Loucy (cell line): ENCODE measurements around the gene ZBED1.

ENCODE experiments used
- H2AFZ ChIP-seq: fragments of 200-600 bp; sonication (generic); 2 replicates; pipeline ENCODE4 v1.6.0; 2016; ENCODE audit warnings: antibody characterized with exemption, mild to moderate bottlenecking, low read length, moderate library complexity
- H3F3A ChIP-seq: fragments of 200-600 bp; 2 replicates; pipeline ENCODE4 v1.6.0; 2016; ENCODE audit warnings: antibody characterized with exemption, low read depth, mild to moderate bottlenecking
- H3K27me3 ChIP-seq: fragments of 200-600 bp; sonication (generic); 2 replicates; pipeline ENCODE4 v1.6.1; 2014; ENCODE audit warnings: low read length, mild to moderate bottlenecking; ENCODE audit not compliant: insufficient read depth, poor library complexity, severe bottlenecking
- H3K36me3 ChIP-seq: fragments of 200-600 bp; sonication (generic); 2 replicates; pipeline ENCODE4 v1.6.1; 2016; ENCODE audit warnings: low read length; ENCODE audit not compliant: insufficient read depth
- H3K4me1 ChIP-seq: fragments of 200-600 bp; sonication (generic); 2 replicates; pipeline ENCODE4 v1.5.1; 2014; ENCODE audit warnings: low read length, mild to moderate bottlenecking; ENCODE audit not compliant: insufficient read depth, poor library complexity, severe bottlenecking
- H3K4me2 ChIP-seq: fragments of 200-600 bp; sonication (generic); 2 replicates; pipeline ENCODE4 v1.6.0; 2014; ENCODE audit warnings: antibody characterized with exemption, low read length, low read depth, mild to moderate bottlenecking; ENCODE audit not compliant: poor library complexity, severe bottlenecking
- H3K4me3 ChIP-seq: fragments of 200-600 bp; sonication (generic); 2 replicates; pipeline ENCODE4 v1.5.1; 2014; ENCODE audit warnings: low read length, mild to moderate bottlenecking, mixed read lengths; ENCODE audit not compliant: poor library complexity, severe bottlenecking
- H3K79me2 ChIP-seq: fragments of 200-600 bp; sonication (generic); 2 replicates; pipeline ENCODE4 v1.6.1; 2014; ENCODE audit warnings: low read length; ENCODE audit not compliant: insufficient read depth
- H3K9ac ChIP-seq: fragments of 200-600 bp; sonication (generic); 2 replicates; pipeline ENCODE4 v1.6.0; 2014; ENCODE audit warnings: mild to moderate bottlenecking, low read depth, low read length, moderate library complexity; ENCODE audit not compliant: poor library complexity, severe bottlenecking
- H3K9me2 ChIP-seq: fragments of 200-600 bp; sonication (generic); replicated peaks from 2 replicates; pipeline ENCODE4 v1.6.1; 2016; ENCODE audit warnings: low read depth, low read length, mixed read lengths
- H3K9me3 ChIP-seq: fragments of 200-600 bp; sonication (generic); 2 replicates; pipeline ENCODE4 v1.6.1; 2014; ENCODE audit warnings: mild to moderate bottlenecking, antibody characterized with exemption, low read length, low read depth; ENCODE audit not compliant: insufficient read depth
- H4K20me1 ChIP-seq: fragments of 200-600 bp; sonication (generic); 2 replicates; pipeline ENCODE4 v1.6.0; 2014; ENCODE audit warnings: antibody characterized with exemption, low read length, mild to moderate bottlenecking; ENCODE audit not compliant: insufficient read depth, poor library complexity, severe bottlenecking
- CTCF ChIP-seq: fragments of 200-600 bp; sonication (generic); conservative IDR thresholded peaks from 2 replicates; pipeline ENCODE4 v1.5.1; 2014; ENCODE audit warnings: mild to moderate bottlenecking, antibody characterized with exemption, low read length
- EZH2phosphoT487 ChIP-seq: fragments of 200-600 bp; IDR thresholded peaks from 2 replicates; pipeline ENCODE4 v1.6.1; 2018; ENCODE audit warnings: antibody characterized with exemption, mild to moderate bottlenecking, moderate library complexity, borderline replicate concordance

ZBED1 gene

DNA sequence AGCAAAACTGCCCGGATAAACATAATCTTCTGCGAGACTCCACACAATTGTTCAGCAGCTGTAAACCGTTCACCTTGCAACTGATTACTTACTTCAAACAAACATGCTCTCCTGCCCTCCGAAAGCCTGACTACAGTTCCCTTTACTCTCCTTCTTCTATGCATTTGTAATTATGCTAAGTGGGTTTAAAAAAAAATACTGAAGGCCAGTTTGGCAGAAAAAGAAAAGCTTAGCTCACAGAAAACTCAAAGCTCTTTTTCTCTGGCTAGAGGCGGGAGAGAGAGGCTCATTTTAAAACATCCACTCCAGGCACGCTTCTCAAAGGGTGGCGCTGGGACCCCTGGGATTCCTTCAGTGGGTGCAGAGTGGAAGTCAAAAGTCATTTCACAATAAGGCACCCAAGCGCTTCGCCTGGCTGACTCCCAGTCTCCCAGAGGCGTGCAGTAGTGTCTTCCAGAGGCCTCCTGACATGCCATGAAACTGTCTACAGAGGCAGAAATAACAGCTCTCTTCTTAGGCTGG is 1.9 kb downstream of the ZBED1 start:
- H4K20me1 ChIP-seq = peaks cover 16% of the 10 kb centered on the region
- H3K27me3 ChIP-seq = no peaks in the 10 kb centered on the region
- H3K79me2 ChIP-seq = peaks cover 36% of the 10 kb centered on the region
- H3K36me3 ChIP-seq = no peaks in the 10 kb centered on the region
- peaks cover 14% of the 10 kb centered on the region for H3K4me1 ChIP-seq
- peak overlapping the region; percentile 85 for H3K4me3 ChIP-seq
- H2AFZ ChIP-seq = no peak overlapping the region
- peak overlapping the region; percentile 87 for H3K4me2 ChIP-seq
- no peaks in the 10 kb centered on the region for H3K9me3 ChIP-seq
- TF ChIP-seq EZH2phosphoT487 = no peak
- no peak for TF ChIP-seq CTCF
- H3K9me2 ChIP-seq = no peaks in the 10 kb centered on the region
- H3K9ac ChIP-seq = peak overlapping the region; percentile 84
- no peaks in the 10 kb centered on the region for H3F3A ChIP-seq

GRCh38 chrX:2497961-2498780 is 2.6 kb downstream of the ZBED1 start:
- Histone ChIP-seq H3K4me1 (peaks cover 14% of the 10 kb centered on the region), H3K4me3 (peak overlapping the region; percentile 85), H3F3A (no peaks in the 10 kb centered on the region), H3K4me2 (peak overlapping the region; percentile 87), H2AFZ (no peak overlapping the region), H3K27me3 (no peaks in the 10 kb centered on the region), H3K9me2 (no peaks in the 10 kb centered on the region), H3K9me3 (no peaks in the 10 kb centered on the region), H4K20me1 (peaks cover 16% of the 10 kb centered on the region), H3K79me2 (peaks cover 36% of the 10 kb centered on the region), H3K9ac (peak overlapping the region; percentile 84), H3K36me3 (no peaks in the 10 kb centered on the region)
- TF ChIP-seq EZH2phosphoT487 = no peak
- TF ChIP-seq CTCF = no peak

DNA sequence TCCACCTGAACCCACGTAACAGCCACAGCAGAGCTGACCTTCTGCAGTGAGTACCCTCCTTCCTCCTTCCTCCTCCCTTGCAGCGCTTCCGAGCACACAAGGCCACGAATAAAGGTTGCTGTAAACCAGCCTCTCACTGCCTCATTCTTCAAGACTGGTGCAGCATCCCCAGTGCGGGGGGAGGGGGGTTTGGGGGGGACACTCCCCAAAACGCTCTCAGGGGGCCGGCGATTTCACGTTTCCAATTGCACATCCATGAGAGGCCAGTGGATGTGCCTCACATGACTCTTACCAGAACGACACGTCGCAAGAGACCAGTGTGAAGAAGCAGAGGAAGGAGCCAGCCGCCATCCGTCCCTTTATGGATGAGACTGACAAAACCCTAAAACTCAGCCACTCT is 5.2 kb downstream of the ZBED1 start:
- Histone ChIP-seq H3K79me2 (peaks cover 42% of the 10 kb centered on the region), H2AFZ (no peak overlapping the region), H3K36me3 (no peaks in the 10 kb centered on the region), H3K4me3 (no peak overlapping the region), H3F3A (no peaks in the 10 kb centered on the region), H3K4me2 (no peak overlapping the region), H3K27me3 (no peaks in the 10 kb centered on the region), H3K9me3 (no peaks in the 10 kb centered on the region), H3K9me2 (no peaks in the 10 kb centered on the region), H4K20me1 (peaks cover 16% of the 10 kb centered on the region), H3K4me1 (peaks cover 14% of the 10 kb centered on the region), H3K9ac (no peak overlapping the region)
- TF ChIP-seq EZH2phosphoT487 (no peak), CTCF (no peak)
